ENCODE measurements around the gene STIP1.

DNA sequence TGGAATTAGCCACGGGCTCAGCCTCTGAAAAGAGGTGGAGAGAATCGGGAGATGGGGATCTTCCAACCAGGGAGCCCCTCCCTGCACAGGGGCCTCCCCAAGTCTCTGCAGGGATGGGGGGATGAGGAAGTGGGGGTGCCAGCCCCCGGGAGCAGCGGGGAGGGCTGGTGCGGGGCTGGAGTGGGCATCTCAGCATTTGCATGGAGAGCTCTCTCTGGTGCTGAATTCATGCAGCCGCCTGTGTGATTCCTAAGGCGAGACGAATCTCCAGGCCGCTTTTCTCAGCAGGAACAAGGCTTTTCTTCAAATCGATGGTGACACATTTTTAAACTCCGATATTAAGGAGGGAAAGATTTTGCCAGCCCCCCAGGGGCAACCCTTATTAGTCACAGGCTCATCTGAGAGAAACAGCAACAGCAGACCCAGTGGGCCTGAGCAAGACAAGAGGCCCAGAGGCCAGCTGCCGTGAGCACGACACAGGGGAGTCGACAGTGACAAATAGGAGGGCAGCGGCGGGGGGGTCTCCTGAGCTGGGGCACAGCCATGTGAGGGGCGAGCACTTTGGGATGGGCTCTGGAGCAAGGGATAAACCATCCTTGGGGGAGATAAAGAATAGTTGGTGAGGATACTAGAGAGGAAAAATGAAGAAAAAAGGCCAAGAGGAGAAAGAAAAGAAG, 49.1 kb upstream of the STIP1 start:
- no peak for TF ChIP-seq CTCF (IDR thresholded peaks at IDR 0.05; ENCODE audit: low read depth, low read length, missing input control)
- no peak for TF ChIP-seq JUND (IDR thresholded peaks at IDR 0.05)
- TF ChIP-seq TAF1 (conservative IDR thresholded peaks at IDR 0.05) = no peak
- TF ChIP-seq, protein P1, sequence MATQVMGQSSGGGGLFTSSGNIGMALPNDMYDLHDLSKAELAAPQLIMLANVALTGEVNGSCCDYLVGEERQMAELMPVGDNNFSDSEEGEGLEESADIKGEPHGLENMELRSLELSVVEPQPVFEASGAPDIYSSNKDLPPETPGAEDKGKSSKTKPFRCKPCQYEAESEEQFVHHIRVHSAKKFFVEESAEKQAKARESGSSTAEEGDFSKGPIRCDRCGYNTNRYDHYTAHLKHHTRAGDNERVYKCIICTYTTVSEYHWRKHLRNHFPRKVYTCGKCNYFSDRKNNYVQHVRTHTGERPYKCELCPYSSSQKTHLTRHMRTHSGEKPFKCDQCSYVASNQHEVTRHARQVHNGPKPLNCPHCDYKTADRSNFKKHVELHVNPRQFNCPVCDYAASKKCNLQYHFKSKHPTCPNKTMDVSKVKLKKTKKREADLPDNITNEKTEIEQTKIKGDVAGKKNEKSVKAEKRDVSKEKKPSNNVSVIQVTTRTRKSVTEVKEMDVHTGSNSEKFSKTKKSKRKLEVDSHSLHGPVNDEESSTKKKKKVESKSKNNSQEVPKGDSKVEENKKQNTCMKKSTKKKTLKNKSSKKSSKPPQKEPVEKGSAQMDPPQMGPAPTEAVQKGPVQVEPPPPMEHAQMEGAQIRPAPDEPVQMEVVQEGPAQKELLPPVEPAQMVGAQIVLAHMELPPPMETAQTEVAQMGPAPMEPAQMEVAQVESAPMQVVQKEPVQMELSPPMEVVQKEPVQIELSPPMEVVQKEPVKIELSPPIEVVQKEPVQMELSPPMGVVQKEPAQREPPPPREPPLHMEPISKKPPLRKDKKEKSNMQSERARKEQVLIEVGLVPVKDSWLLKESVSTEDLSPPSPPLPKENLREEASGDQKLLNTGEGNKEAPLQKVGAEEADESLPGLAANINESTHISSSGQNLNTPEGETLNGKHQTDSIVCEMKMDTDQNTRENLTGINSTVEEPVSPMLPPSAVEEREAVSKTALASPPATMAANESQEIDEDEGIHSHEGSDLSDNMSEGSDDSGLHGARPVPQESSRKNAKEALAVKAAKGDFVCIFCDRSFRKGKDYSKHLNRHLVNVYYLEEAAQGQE (IDR thresholded peaks at IDR 0.05) = no peak
- TF ChIP-seq, protein P2, sequence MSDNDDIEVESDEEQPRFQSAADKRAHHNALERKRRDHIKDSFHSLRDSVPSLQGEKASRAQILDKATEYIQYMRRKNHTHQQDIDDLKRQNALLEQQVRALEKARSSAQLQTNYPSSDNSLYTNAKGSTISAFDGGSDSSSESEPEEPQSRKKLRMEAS (IDR thresholded peaks at IDR 0.05) = no peak
- no peak for TF ChIP-seq FOXA2 (IDR thresholded peaks at IDR 0.05)
- no peak for TF ChIP-seq GABPA (IDR thresholded peaks at IDR 0.05 in 1 of 2, conservative IDR thresholded peaks at IDR 0.05 in 1 of 2)
- no peak for TF ChIP-seq FOXA1 (IDR thresholded peaks at IDR 0.05)
- TF ChIP-seq HNF4A (conservative IDR thresholded peaks at IDR 0.05) = no peak
- TF ChIP-seq RAD21 (IDR thresholded peaks at IDR 0.05) = no peak
- TF ChIP-seq EGR1 (IDR thresholded peaks at IDR 0.05; ENCODE audit: low read depth in 2 of 2) = no peak

All from liver (tissue), 3 donors.